K562 (cell line): ENCODE results near the gene ECSCR. TPM values are rescaled to one million over a fixed set of nuclear protein-coding genes. Genes with fewer than 3 reads are reported as not detected.
"Not testable (repeated sequence)": the region's sequence is repeated elsewhere in the genome, so short reads cannot be mapped to it uniquely, and the experiment has no call there.

Experiments used
- ATAC-seq: fragments of 200-7000 bp; cut with Tn5 transposase; 3 replicates; pipeline ENCODE4 v1.9.1; 2020; ENCODE audit warnings: moderate library complexity
- BruUV-seq: library from RNA; stranded (reverse); fragments of 400-500 nt; replicated peaks from 2 replicates; lab custom pipeline; 2021; lab: Mats Ljungman, UMichigan
- CTCF ChIA-PET: fragments of 300-600 bp; formaldehyde crosslinking; extraction: SDS; loops from one replicate; lab custom pipeline; 2021; ENCODE audit warnings: low intra/inter-chr PET ratio; lab: Yijun Ruan, JAX
- POLR2A ChIA-PET: fragments of 300-600, 350-650 bp; sonication (Branson Sonifier 250); formaldehyde crosslinking; extraction: SDS; loops from one replicate; lab custom pipeline; 2021; ENCODE audit warnings: antibody characterized with exemption, inconsistent platforms; lab: Yijun Ruan, JAX
- DNase-seq, 4 experiments: peaks; one replicate each; pipeline versions ENCODE4 v3.0.0 to v3.0.0-alpha.2; 2011 to 2018; ENCODE audit warnings: low spot score in 3 of 4, mixed read lengths in 3 of 4; ENCODE audit errors: extremely low read depth in 1 of 4
- FAIRE-seq: peaks from 2 replicates; lab custom pipeline; 2011; peaks lifted over from hg19 to GRCh38; lab: Jason Lieb, UNC
- H2AFZ ChIP-seq: 2 replicates; pipeline ENCODE4 v1.6.0; 2011; ENCODE audit warnings: low read depth, low read length, control low read depth, inconsistent platforms
- H3K27ac ChIP-seq: fragments of 200-600 bp; 3 replicates; pipeline ENCODE4 v1.8.0; 2011; ENCODE audit warnings: low read depth, mild to moderate bottlenecking, control low read depth, inconsistent platforms, low read length, moderate library complexity, mixed read lengths; ENCODE audit errors: extremely low read depth
- H3K27me3 ChIP-seq, 2 experiments: fragments of 300-600 bp in 1 of 2; 2 replicates in 1 of 2; 3 replicates in 1 of 2; pipeline versions ENCODE4 v1.6.0 to v1.8.0; 2011; ENCODE audit warnings: inconsistent platforms in 2 of 2, low read length in 2 of 2, mild to moderate bottlenecking in 1 of 2, mixed read lengths in 1 of 2, moderate library complexity in 1 of 2; ENCODE audit not compliant: control insufficient read depth in 2 of 2, insufficient read depth in 2 of 2
- H3K36me3 ChIP-seq: fragments of 300-600 bp; 3 replicates; pipeline ENCODE4 v1.8.0; 2011; ENCODE audit warnings: mild to moderate bottlenecking, low read length, inconsistent platforms; ENCODE audit not compliant: control insufficient read depth, insufficient read depth
- H3K4me1 ChIP-seq, 2 experiments: fragments of 200-600 bp in 1 of 2; replicated peaks in 1 of 2; 2 replicates in 1 of 2; 3 replicates in 1 of 2; pipeline versions ENCODE4 v1.5.1 to v1.8.0; 2011; ENCODE audit warnings: inconsistent platforms in 2 of 2, low read length in 2 of 2, mild to moderate bottlenecking in 1 of 2, mixed read lengths in 1 of 2, moderate library complexity in 1 of 2; ENCODE audit not compliant: control insufficient read depth in 2 of 2, insufficient read depth in 2 of 2
- H3K4me2 ChIP-seq: 2 replicates; pipeline ENCODE4 v1.6.1; 2011; ENCODE audit warnings: low read length, control low read depth, inconsistent platforms, mixed read lengths; ENCODE audit not compliant: insufficient read depth
- H3K4me3 ChIP-seq: fragments of 200-600 bp; sonication (generic), shearing (Covaris generic); 2 replicates; pipeline ENCODE4 v1.5.1; 2016; ENCODE audit warnings: control low read depth, inconsistent platforms
- H3K79me2 ChIP-seq: fragments of 200-600 bp; 3 replicates; pipeline ENCODE4 v1.8.0; 2011; ENCODE audit warnings: low read length, inconsistent platforms; ENCODE audit not compliant: control insufficient read depth, insufficient read depth
- H3K9ac ChIP-seq, 2 experiments: 2 replicates each; pipeline versions ENCODE4 v1.6.0 to v1.6.1; 2011; ENCODE audit warnings: low read depth in 2 of 2, low read length in 2 of 2, control low read depth in 1 of 2, inconsistent platforms in 1 of 2, mild to moderate bottlenecking in 1 of 2, mixed read lengths in 1 of 2; ENCODE audit not compliant: insufficient read depth in 1 of 2
- H3K9me1 ChIP-seq: one replicate; pipeline ENCODE4 v1.6.0; 2011; ENCODE audit warnings: inconsistent platforms, mild to moderate bottlenecking, low read length, moderate library complexity; ENCODE audit not compliant: control insufficient read depth, insufficient read depth
- H3K9me3 ChIP-seq: replicated peaks from 2 replicates; pipeline ENCODE4 v1.5.1; 2011; ENCODE audit warnings: low read depth, low read length, inconsistent platforms; ENCODE audit not compliant: control insufficient read depth, insufficient read depth
- H4K20me1 ChIP-seq: replicated peaks from 2 replicates; pipeline ENCODE4 v1.6.1; 2011; ENCODE audit warnings: low read length, inconsistent platforms, mixed read lengths; ENCODE audit not compliant: control insufficient read depth, insufficient read depth
- ELF2 ChIP-seq: fragments of 250-450 bp; sonication (Bioruptor Pico); IDR thresholded peaks from 2 replicates; pipeline ENCODE4 v1.5.0; 2021; ENCODE audit warnings: mild to moderate bottlenecking
- FOXK1 ChIP-seq: sonication (generic); formaldehyde crosslinking; IDR thresholded peaks from 2 replicates; pipeline ENCODE4 v1.8.0; 2022; ENCODE audit warnings: missing genetic modification reagents, mild to moderate bottlenecking, borderline replicate concordance
- HLTF ChIP-seq: fragments of 450-650 bp; IDR thresholded peaks from 2 replicates; pipeline ENCODE4 v1.6.1; 2016
- OTX1 ChIP-seq: fragments of 450-650 bp; formaldehyde crosslinking; IDR thresholded peaks from 2 replicates; pipeline ENCODE4 v1.4.0; 2022; ENCODE audit warnings: mild to moderate bottlenecking
- TRIM24 ChIP-seq, 2 experiments: fragments of 450-650 bp; IDR thresholded peaks; 2 replicates each; pipeline ENCODE4 v1.6.1; 2016
- ZKSCAN8 ChIP-seq: fragments of 200-800 bp; sonication (Bioruptor generic); IDR thresholded peaks from 2 replicates; pipeline ENCODE4 v1.6.1; 2016; ENCODE audit warnings: missing genetic modification characterization, missing compliant biosample characterization
- ZNF584 ChIP-seq: fragments of 200-800 bp; sonication (Bioruptor generic); IDR thresholded peaks from 2 replicates; pipeline ENCODE4 v1.6.1; 2016; ENCODE audit warnings: low read depth, mild to moderate bottlenecking, missing genetic modification characterization, missing compliant biosample characterization
- WGBS: fragments of 100-300 bp; shearing (Covaris generic); methylation state at CpG from one replicate; pipeline ENCODE4 v1.1.6; 2016; ENCODE audit warnings: low coverage, mixed read lengths; ENCODE audit not compliant: insufficient coverage; ENCODE audit errors: missing lambda C conversion rate; 5-methylcytosine and 5-hydroxymethylcytosine counted together
- in situ Hi-C: fragments of 300-500 bp; cut with MboI; formaldehyde crosslinking; loops from 4 replicates; pipeline ENCODE4 v1.15.0; 2018; ENCODE audit warnings: inconsistent platforms, mixed read lengths
- intact Hi-C: fragments of 100-400 bp; cut with micrococcal nuclease; formaldehyde crosslinking; loops from 2 replicates; pipeline ENCODE4 v1.14.2; 2022
- polyA plus RNA-seq, 8 experiments: library from polyadenylated mRNA; depleted of rRNA in 4 of 8; stranded (reverse) in 5 of 8; unstranded in 3 of 8; fragments of >200 nt; fragmentation: Nextera tagmentation in 2 of 8; fragmentation: Illumina TruSeq in 1 of 8; extraction: Ambion mirVana in 2 of 8; extraction: Trizol in 1 of 8; gene quantifications; 2 replicates each; pipeline versions ENCODE4 v1.2.1 to v1.2.3, GENCODE V29; 2011 to 2014; ENCODE audit warnings: inconsistent platforms in 1 of 8, missing spikeins in 1 of 8
- total RNA-seq, 7 experiments: library from RNA; depleted of rRNA in 6 of 7; stranded (reverse); fragments of >200 nt in 6 of 7; fragmentation: Illumina TruSeq in 2 of 7; extraction: Trizol in 2 of 7; gene quantifications; 2 replicates each; pipeline versions ENCODE4 v1.2.1 to v1.2.3, GENCODE V29; 2011 to 2021; ENCODE audit warnings: low replicate concordance in 1 of 7
- TF ChIP-seq, protein P1 (sequence below), 3 experiments: fragments of 200-800 bp in 1 of 3; sonication (Bioruptor generic) in 1 of 3; sonication (generic) in 1 of 3; formaldehyde crosslinking in 1 of 3; IDR thresholded peaks; 2 replicates each; pipeline versions ENCODE4 v1.6.1 to v1.8.0; 2016 to 2022; ENCODE audit warnings: mild to moderate bottlenecking in 2 of 3, missing compliant biosample characterization in 2 of 3, missing genetic modification characterization in 2 of 3, missing genetic modification reagents in 1 of 3
- TF ChIP-seq, protein P2 (sequence below), 2 experiments: fragments of 200-800 bp in 1 of 2; sonication (Bioruptor generic) in 1 of 2; sonication (generic) in 1 of 2; formaldehyde crosslinking in 1 of 2; IDR thresholded peaks in 1 of 2; conservative IDR thresholded peaks in 1 of 2; 2 replicates each; pipeline versions ENCODE4 v1.5.0 to v1.6.1; 2016 to 2020; ENCODE audit warnings: missing compliant biosample characterization in 1 of 2, missing genetic modification characterization in 1 of 2, missing genetic modification reagents in 1 of 2

The ECSCR gene
- total and polyA plus RNA-seq, 9 of the 15 experiments (the other 6 are each of a cell fraction or from before 2014, with no cell fraction given), result 0.10 to 0.25 (median 0.13) TPM; not detected in 6

DNA sequence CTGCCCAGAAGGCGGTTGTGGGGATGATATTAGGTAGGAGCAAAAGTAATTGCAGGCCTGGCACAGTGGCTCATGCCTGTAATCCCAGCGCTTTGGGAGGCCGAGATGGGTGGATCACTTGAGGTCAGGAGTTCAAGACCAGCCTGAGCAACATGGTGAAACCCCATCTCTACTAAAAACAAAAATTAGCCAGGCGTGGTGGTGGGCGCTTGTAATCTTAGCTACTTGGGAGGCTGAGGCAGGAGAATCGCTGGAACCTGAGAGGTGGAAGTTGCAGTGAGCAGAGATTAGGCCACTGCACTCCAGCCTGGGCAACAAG lies 20.3 kb upstream of the ECSCR start:
- Histone ChIP-seq H3K4me2 (peak overlapping the region; percentile 91), H3K27ac (peak overlapping the region; percentile 98), H3K79me2 (peaks cover 41% of the 10 kb centered on the region), H3K4me1 (peaks cover 47 to 48% of the 10 kb centered on the region in 2 experiments), H2AFZ (peak overlapping the region; percentile 99), H3K9ac (peak overlapping the region in 1 of 2 experiments; percentile 80; a peak in 2 of 4 replicates), H3K36me3 (peaks cover 20% of the 10 kb centered on the region; the same call in 2 of the 3 replicates)
- intact Hi-C loops, result loop anchor here (1.0 to 2.0 kb wide), 3 partner anchors 20 to 80 kb away; no protein-coding TSS in a partner anchor
- H4K20me1 ChIP-seq, DNase-seq, in situ Hi-C loops, BruUV-seq, FAIRE-seq, CTCF ChIA-PET, H3K9me1 ChIP-seq, H3K9me3 ChIP-seq, ATAC-seq, H3K27me3 ChIP-seq, H3K4me3 ChIP-seq: not testable (repeated sequence)
- POLR2A ChIA-PET, result interaction anchor here (0.6 to 2.4 kb wide), 6 partner anchors 10 to 45 kb away, joined by 3 to 23 read pairs (median 6); partner anchors contain the start of gene SMIM33
- WGBS, result 31% methylated on average over 6 of the region's 6 CpGs
- TF ChIP-seq FOXK1 (0 out of 2 replicates have a peak, but pooled peaks have one; percentile 0), HLTF (0 out of 2 replicates have a peak, but pooled peaks have one; percentile 27), OTX1 (CRISPR knock-in tag) (0 out of 2 replicates have a peak, but pooled peaks have one; percentile 41), ZKSCAN8 (0 out of 2 replicates have a peak, but pooled peaks have one; percentile 7), ZNF584 (CRISPR knock-in tag) (peak; percentile 4; the same call in 1 of the 2 replicates), TRIM24 (IDR thresholded peaks at IDR 0.05) (0 out of 4 replicates have a peak, but pooled peaks of 1 of the 2 experiments have one; percentile 7), ELF2 (0 out of 2 replicates have a peak, but pooled peaks have one; percentile 25)
- TF ChIP-seq, protein P1, sequence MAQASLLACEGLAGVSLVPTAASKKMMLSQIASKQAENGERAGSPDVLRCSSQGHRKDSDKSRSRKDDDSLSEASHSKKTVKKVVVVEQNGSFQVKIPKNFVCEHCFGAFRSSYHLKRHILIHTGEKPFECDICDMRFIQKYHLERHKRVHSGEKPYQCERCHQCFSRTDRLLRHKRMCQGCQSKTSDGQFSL (CRISPR knock-in tag; IDR thresholded peaks at IDR 0.05), result not testable (repeated sequence)
- TF ChIP-seq, protein P1 (tag; IDR thresholded peaks at IDR 0.05), result 0 out of 4 replicates have a peak, but pooled peaks of 1 of the 2 experiments have one; percentile 30
- TF ChIP-seq, protein P2, sequence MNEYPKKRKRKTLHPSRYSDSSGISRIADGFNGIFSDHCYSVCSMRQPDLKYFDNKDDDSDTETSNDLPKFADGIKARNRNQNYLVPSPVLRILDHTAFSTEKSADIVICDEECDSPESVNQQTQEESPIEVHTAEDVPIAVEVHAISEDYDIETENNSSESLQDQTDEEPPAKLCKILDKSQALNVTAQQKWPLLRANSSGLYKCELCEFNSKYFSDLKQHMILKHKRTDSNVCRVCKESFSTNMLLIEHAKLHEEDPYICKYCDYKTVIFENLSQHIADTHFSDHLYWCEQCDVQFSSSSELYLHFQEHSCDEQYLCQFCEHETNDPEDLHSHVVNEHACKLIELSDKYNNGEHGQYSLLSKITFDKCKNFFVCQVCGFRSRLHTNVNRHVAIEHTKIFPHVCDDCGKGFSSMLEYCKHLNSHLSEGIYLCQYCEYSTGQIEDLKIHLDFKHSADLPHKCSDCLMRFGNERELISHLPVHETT (CRISPR knock-in tag; conservative IDR thresholded peaks at IDR 0.05 in 1 of 2, IDR thresholded peaks at IDR 0.05 in 1 of 2), result 0 out of 4 replicates have a peak, but pooled peaks of 1 of the 2 experiments have one; percentile 2
